PFSK-1 (cell line): Measurements from ENCODE around the gene C3orf20.

Source experiments
- POLR2AphosphoS5 ChIP-seq: IDR thresholded peaks from 2 replicates; pipeline ENCODE4 v1.6.1; 2012; ENCODE audit warnings: low read depth, mild to moderate bottlenecking, control low read depth, low read length, moderate library complexity
- TAF1 ChIP-seq: IDR thresholded peaks from 2 replicates; pipeline ENCODE4 v1.6.1; 2012; ENCODE audit warnings: low read length, control low read depth, borderline replicate concordance; ENCODE audit not compliant: insufficient read depth
- TF ChIP-seq, protein P1 (sequence below), 2 experiments: IDR thresholded peaks; 2 replicates each; pipeline versions ENCODE4 v1.6.1 to v1.8.0; 2011 to 2012; ENCODE audit warnings: low read depth in 2 of 2, low read length in 2 of 2, control low read depth in 1 of 2, inconsistent platforms in 1 of 2, mild to moderate bottlenecking in 1 of 2, moderate library complexity in 1 of 2; ENCODE audit not compliant: insufficient read depth in 1 of 2

DNA sequence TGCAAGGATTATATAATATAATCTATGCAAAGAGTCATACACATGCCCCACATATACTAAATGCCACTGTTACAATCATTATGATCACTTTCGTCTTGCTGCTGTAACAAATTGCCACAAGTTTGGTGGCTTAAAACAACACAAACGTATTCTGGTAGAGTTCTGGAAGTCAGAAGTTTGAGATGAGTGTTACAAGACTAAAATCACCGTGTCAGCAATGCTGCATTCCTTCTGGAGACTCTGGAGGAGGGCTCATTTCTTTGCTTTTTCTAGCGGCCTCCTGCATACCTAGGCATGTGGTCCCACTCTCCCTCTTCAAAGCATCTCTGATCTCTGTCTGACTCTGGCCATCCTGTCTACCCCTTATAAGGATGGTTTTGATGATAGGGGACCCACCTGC lies 24.7 kb upstream of the C3orf20 start:
- TF ChIP-seq POLR2AphosphoS5 = no peak
- TF ChIP-seq, protein P1, sequence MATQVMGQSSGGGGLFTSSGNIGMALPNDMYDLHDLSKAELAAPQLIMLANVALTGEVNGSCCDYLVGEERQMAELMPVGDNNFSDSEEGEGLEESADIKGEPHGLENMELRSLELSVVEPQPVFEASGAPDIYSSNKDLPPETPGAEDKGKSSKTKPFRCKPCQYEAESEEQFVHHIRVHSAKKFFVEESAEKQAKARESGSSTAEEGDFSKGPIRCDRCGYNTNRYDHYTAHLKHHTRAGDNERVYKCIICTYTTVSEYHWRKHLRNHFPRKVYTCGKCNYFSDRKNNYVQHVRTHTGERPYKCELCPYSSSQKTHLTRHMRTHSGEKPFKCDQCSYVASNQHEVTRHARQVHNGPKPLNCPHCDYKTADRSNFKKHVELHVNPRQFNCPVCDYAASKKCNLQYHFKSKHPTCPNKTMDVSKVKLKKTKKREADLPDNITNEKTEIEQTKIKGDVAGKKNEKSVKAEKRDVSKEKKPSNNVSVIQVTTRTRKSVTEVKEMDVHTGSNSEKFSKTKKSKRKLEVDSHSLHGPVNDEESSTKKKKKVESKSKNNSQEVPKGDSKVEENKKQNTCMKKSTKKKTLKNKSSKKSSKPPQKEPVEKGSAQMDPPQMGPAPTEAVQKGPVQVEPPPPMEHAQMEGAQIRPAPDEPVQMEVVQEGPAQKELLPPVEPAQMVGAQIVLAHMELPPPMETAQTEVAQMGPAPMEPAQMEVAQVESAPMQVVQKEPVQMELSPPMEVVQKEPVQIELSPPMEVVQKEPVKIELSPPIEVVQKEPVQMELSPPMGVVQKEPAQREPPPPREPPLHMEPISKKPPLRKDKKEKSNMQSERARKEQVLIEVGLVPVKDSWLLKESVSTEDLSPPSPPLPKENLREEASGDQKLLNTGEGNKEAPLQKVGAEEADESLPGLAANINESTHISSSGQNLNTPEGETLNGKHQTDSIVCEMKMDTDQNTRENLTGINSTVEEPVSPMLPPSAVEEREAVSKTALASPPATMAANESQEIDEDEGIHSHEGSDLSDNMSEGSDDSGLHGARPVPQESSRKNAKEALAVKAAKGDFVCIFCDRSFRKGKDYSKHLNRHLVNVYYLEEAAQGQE (IDR thresholded peaks at IDR 0.05; ENCODE audit: insufficient read depth in 1 of 2, low read depth in 2 of 2, low read length in 2 of 2) = no peak
- TF ChIP-seq TAF1 = no peak
